GM18870 (cell line): ENCODE measurements around the gene ANP32B.
"Not testable (repeated sequence)": the region's sequence is repeated elsewhere in the genome, so short reads cannot be mapped to it uniquely, and the experiment has no call there.

ENCODE experiments used
- ATAC-seq: cut with Tn5 transposase; IDR thresholded peaks from one replicate; pipeline ENCODE4 v1.9.1; 2021; ENCODE audit warnings: moderate library complexity; ENCODE audit not compliant: unreplicated experiment

The ANP32B gene

DNA sequence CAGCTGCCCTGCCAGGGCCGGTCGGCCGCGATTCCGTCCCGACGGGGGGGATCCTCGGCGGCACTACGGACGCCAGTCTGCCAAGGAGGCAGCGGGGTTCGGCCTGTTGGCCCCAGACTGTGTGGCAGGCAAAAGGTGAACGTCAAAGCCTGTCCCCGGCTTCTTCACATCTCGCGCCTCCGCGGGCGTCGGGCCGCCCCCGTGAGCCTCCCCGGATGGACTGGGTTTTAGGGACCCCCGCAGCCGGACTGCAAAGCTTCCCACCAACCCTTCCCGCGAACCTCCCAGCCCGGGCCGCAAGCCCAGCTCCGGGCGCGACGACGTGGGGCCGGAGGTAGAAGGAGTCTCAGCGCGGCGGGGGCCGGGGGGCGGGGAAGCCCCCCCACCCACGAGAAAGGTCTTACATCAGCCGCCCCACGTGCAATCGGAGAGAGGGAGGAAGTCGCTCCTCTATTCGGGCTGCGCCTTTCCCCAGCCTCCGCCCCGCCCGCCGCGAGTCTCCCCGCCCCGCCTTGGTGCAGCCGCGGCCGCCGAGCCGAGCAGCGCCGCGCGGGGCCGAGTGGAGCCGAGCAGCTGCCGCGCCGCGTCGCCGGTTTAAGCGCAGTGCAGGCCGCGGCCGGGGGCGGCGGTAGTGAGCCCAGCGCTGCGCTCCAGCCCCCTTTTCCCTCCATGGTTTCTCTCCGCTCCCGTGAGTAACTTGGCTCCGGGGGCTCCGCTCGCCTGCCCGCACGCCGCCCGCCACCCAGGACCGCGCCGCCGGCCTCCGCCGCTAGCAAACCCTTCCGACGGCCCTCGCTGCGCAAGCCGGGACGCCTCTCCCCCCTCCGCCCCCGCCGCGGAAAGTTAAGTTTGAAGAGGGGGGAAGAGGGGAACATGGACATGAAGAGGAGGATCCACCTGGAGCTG, at the start of gene ANP32B:
Gene ANP32B (plus strand): TSS at position 659 of the 906 bp plus-strand sequence. CDS start 215 bp downstream, at position 874.
- peak; percentile 38 for ATAC-seq

DNA sequence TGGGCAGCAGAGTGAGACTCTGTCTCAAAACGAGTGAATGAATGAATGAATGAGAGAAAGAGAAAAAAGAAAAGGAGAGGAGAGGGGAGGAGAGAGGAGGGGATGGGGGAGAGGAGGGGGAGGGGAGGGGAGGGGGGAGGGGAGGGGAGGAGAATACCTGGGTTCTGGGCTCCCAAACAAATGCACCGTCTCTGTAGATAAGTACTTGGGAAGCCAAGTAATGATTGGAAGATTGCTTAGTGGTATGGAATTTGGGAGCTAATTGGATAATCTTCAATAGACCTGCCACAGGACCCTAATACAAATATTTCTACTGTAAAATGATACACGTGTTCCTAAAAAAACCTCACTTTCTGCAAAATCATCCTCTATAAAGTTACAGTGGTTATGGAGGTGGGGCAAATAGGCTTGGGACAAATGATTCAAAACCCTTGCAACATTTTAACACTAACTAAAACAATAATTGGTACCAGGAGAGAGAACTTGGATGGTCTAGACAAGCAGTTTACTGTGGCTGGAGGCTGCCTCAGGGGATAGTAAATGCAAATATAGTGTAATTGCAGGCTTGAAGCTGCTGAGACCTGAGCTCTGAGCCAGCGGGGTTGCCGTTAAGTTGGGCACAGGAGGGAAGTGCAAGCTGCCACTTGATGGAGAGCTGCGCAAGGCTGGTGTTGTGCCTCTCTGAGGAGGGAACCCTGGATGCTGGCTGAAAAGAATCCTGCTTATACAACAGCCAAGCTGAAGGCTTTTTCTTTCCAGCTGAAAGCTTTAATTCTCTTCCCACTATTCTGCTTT, 48.6 kb upstream of the ANP32B start:
- ATAC-seq: no peak

DNA sequence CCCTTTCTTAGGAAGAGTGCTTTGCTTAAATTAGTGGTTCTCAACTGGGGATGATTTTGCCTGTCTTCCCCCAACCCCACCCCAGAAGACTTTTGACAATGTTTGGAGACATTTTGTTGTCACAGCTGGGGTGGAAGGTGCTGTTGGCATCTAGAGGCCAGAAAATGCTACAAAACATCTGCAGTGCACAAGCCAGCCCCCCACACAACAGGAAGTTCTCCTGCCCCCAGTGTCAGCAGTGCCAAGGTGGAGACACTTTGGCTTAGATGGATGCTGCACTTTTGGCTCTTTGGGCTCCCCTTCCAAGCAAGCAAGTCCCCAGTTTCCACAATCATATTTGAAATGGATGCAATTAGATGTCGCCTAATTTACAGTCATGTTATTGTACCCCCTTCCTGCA, 47.9 kb upstream of the ANP32B start:
- no peak for ATAC-seq

DNA sequence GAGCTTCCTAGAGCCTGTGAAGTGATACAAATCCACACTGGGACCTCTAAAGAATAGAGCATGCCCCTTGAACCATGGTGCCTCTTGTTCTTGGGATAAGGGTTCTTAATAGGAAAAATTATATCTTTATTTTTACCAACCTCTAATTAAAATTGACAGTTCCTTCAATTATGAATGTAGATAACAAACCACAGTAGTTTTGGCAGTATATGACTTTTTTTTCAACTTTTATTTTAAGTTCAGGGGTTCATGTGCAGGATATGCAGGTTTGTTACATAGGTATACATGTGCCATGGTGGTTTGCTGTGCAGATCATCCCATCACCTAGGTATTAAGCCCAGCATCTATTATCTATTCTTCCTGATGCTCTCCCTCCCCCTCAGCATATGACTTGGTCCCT, 46.1 kb upstream of the ANP32B start:
- ATAC-seq: no peak

DNA sequence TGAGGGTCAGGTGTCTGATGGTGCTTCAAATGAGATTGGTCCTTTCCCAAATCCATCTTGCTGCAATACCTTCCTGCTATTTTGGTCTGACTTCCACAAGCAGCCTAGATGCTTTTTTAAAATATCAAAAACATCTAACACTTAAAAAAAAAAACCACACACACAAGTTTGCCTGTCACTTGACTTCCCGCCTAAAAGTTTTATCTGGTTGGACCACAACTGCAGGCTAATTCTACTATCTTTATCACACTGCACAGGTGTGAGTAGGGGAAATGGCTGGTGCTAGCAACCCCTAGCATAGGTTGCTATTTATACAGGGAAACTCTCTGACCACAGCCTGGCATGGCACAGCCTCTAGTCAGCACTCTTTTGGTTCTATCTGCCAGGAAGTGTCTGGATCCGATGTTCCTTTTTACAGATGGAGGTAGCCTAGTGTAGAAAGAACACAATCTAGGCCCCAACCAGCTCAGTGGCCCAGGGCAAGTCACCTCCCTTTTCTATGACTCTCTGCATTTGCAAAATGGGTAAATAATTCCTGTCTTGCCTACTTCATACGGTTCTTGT, 45.0 kb upstream of the ANP32B start, which contains the start of gene HEMGN:
Gene HEMGN (minus strand): TSS at position 92 of the 564 bp plus-strand sequence. CDS start 36 bp downstream, at position 56.
- ATAC-seq: no peak

DNA sequence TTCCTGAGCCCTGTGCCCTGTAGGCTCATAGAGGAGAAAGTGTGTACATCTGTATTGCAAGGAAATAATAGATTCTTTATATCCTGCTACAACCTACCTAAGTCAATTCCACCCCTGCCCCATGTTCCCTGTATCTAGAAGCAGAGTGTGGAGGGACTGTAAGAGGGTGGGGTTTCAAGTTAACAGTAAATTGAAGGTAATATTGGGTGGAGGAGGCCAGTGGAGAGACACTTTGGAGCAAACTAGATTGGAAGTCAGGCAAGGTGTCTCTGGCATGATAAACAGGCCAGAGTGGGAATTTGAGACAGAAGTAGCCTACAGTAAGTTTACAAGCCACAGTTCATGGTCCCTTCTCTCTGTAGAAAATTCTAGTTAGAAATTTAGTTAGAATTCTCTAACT, 42.9 kb upstream of the ANP32B start:
- ATAC-seq: no peak

DNA sequence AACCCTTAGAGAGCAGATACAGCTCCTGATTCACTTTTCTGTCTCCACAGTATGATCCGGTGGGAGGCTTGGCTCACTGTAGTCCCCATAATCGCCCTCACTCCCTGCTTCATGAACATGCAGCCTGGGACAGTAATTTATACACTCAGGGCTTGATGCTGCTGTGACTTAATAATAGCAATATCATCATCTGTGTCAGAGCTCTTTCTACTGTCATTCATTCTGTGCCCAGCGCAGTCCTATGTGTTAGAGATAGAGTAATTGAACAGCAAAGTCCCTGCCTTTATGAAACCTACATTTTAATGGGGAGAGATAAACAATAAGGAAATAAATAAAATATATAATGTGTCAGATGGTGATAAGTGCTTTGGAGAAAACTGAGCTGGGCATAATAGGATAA, 42.4 kb upstream of the ANP32B start:
- no peak for ATAC-seq

DNA sequence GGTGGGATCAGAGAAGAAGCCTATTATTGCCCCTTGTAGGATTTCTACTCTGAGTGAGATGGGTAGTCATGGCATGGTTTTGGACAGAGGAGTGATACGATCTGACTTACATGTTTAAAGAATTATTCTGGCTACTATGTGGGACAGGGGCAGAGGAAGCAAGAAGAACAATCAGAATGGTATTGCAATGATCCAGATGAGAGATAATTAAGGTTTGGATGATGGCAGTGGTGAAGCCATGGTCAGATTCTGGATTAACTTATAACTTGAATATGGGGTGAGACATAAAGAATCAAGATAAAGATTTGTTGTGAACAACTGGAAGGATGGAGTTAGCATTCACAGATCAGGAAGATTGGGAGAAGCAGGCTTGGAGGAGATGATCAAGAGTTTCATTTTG, 41.8 kb upstream of the ANP32B start:
- no peak for ATAC-seq

DNA sequence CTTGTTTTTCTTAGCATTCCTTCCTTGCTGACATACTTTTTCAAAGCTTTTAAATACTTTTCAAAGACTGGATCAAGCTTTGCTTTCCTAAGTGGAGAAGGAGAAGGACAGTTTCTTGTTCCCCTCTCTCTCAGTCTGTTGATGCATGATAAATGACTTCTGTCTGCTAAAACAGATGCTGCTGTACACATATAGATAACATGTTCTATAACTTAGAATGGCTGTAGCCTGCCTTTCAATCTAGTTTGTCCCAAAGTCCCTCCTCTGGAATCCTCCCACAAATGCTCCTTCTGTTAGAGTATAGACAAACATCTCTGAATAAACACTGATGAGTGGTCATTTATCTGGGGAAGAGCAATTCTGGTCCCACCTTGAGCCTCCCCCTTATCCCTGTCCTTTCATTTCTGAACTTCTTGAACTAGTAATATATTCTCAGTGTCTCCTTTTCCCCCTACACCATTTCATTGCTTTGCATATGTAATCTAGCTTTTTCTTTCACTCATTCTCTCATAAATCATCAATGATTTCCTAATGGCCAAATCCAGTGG, 39.8 kb upstream of the ANP32B start:
- ATAC-seq: no peak

DNA sequence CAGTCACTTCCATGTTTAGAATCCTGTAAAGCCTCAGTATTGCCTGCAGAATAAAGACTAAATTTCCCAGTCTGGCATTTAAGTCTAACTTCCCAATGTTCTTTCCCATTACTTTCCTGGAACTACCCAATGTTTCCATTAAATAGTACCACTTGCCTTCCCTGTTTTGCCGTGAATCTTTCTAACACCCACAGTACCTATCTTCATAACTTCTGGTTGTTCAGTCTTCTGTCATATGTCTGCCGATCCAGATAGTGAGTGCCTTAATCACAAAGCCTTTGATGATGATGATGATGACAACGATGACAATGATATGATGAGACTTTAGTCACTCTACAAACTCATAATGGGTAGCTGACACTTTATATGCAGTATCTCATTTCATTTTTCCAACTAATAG, 38.5 kb upstream of the ANP32B start:
- ATAC-seq: no peak

DNA sequence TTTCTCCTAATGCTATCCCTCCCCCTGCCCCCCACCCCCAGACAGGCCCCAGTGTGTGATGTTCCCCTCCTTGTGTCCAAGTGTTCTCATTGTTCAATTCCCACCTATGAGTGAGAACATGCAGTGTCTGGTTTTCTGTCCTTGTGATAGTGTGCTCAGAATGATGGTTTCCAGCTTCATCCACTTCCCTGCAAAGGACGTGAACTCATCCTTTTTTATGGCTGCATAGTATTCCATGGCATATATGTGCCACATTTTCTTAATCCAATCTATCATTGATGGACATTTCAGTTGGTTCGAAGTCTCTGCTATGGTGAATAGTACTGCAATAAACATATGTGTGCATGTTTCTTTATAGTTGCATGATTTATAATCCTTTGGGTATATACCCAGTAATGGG, 37.7 kb upstream of the ANP32B start:
- ATAC-seq: not testable (repeated sequence)

DNA sequence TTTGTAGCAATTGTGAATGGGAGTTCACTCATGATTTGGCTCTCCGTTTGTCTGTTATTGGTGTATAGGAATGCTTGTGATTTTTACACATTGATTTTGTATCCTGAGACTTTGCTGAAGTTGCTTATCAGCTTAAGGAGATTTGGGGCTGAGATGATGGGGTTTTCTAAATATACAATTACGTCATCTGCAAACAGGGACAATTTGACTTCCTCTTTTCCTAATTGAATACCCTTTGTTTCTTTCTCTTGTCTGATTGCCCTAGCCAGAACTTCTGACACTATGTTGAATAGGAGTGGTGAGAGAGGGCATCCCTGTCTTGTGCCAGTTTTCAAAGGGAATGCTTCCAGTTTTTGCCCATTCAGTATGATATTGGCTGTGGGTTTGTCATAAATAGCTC, 36.0 kb upstream of the ANP32B start:
- not testable (repeated sequence) for ATAC-seq

DNA sequence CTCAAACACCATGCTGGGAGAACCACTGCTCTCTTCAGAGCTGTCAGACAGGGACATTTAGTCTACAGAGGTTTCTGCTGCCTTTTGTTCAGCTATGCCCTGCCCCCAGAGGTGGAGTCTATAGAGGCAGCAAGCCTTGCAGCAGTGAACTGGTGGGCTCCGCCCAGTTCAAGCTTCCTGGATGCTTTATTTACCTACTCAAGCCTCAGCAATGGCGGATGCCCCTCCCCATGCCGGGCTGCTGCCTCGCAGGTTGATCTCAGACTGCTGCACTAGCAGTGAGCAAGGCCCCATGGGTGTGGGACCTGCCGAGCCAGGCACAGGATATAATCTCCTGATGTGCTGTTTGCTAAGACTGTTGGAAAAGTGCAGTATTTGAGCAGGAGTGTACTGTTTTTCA, 32.3 kb upstream of the ANP32B start:
- ATAC-seq: not testable (repeated sequence)

DNA sequence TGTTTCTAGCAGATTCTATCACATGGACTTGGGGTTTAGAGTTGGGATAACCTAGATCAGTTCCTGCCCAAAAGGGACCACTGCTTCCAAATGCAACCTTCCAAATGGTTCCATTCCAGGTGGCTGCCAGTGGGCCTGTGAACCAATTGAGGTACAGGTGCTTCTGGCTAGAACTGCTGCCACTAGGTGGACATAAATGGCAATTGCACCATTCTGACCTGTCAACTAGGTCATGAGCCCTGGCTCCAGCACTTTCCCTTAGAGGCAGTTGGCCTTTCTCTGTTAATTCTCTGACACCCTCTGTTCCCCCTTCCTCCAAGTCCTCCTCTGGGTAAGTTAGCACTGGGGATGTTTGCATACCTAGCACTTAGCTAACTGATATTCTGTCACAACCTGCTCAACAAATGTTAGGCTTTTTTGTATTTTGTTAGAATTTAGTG, 28.6 kb upstream of the ANP32B start:
- no peak for ATAC-seq

DNA sequence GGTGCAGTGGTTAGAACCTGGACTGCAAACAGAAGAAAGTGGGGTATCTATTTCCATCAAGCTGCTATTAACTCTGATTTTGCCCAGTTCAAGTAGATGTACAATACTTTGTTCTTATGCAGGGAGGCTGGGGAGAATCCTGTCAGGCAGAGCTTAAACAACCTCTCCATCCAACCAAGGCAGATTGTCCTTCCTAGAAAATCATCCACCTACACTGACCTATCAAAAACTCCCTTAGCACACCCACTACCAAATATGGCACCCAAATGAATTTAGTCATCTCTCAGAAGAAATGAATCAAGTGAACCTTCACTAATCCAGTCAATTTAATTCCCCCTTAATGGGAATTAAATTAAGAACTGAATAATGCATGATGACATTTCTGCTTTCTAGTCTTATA, 26.8 kb upstream of the ANP32B start:
- ATAC-seq: no peak

DNA sequence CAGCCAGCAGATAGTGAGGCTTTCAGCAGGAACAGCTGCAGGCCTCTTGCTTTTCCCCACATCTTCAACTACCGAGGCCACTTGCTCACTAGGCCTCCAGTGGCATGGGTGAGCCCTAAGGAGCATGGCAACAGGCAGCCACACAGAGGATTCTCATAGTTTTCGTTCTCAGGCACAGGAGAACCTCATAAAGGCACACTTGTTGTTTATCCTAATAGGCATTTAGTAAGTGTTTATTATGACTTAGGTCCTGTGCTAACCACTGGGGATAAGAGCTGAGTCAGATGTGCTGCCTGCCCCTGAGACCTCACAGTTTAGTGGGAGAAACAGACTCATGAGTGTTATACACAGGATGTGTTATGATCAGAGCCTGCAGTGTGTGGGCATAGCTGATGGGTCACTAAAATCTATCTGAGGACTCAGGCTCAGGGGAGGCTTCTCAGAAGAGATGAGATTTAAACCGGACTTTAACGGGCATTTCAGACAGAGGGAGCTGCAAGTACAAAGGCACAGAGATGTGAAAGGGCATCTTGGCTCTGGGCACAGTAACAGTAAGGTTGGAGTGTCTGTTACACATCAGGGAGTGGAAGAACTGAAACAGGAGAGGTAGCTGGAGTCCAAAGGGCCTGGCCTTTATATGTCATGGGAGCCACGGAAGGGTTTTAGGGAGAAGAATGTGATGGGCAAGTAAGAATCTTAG, 24.2 kb upstream of the ANP32B start:
- no peak for ATAC-seq

DNA sequence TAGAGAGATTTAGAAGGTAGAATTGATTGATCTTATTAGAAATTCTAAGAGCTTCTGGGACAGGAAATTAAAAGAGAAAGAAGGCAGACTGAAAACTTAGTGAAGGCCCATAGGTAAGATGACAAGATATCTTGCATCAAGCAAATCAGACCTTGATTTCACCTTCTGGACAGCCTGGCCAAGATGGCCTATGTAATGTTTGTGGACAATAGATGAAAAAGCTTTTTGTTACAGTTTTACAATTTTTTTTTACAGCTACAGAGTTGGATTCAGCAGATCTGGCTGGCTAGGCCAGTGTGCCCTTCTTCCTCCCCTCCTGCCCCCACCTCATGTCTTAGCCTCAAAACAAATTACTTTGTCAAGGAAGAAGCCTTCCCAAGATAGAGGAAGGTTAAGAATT, 23.6 kb upstream of the ANP32B start:
- no peak for ATAC-seq

DNA sequence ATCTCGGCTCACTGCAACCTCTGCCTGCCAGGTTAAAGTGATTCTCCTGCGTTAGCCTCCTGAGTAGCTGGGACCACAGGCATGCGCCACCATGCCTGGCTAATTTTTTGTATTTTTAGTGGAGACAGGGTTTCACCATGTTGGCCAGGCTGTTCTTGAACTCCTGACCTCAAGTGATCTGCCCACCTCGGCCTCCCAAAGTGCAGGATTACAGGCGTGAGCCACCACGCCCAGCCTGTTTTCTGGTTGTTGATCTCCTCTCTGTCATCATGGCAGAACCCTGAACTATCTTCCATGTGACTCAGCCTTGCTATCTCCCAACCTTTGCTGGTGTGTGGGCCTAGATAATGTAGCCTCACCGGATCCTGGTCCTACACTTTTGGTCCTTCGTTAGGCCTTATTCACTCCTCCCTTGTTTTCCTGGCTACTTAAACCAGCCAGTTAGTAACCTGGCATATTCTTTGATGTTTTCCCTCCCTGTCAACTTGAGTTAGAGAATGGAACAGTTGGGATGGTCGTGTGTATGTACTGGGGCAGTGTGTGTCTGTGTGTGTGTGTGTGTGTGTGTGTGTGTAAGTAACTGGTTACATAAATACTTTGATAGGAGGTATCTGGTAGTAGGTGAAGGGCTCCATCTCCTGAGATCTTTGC, 22.3 kb upstream of the ANP32B start:
- ATAC-seq: not testable (repeated sequence)

DNA sequence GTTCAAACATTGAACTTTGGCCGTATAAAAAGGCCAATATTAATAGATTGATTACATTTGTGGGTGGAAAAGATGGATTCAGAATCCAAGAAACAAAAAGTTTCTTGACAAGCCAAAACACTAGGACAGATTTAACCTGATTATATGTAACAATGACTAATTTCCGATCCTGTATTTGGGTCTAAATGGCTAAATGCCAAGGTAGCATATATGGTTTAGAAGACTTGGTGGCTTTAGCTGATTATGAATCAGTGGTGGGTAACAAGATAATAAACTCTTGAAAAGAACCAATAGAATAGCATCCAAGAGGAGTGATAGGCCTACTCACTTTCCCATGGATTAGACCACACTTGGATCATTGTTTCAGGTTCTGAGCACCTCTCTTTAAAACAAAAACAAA, 21.8 kb upstream of the ANP32B start:
- ATAC-seq: no peak

DNA sequence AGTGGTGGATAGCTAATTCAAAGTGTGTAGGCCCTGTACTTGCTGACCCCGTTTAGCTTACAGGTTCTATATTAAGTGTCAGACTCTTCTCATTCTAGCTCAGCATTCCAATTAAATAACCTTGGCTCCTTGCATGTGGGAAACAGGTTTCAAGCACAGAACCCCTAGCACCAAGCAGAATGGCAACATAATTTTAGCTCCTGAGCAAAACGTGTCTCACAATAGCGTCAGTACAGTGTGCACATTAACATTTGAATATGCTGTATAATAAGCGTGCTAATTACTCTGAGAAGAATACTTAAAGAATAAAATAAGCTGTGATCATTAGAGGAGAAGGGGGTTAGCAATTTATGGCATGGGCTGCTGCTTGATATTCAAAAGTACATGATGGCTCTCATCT, 21.0 kb upstream of the ANP32B start:
- no peak for ATAC-seq
